WTC11 (cell line): ENCODE data around the gene ATP2B2. TPM values are rescaled to one million over a fixed set of nuclear protein-coding genes. Genes with fewer than 3 reads are reported as not detected.

Experiments
- ATAC-seq: fragments of 200-7000 bp; cut with Tn5 transposase; 2 replicates; pipeline ENCODE4 v1.10.0; 2021; ENCODE audit warnings: mild to moderate bottlenecking, moderate library complexity
- CTCF ChIA-PET: fragments of 300-600 bp; sonication (Branson Sonifier 250); formaldehyde crosslinking; loops from one replicate; lab custom pipeline; 2021; ENCODE audit warnings: antibody characterized with exemption; lab: Charles Lee
- POLR2A ChIA-PET: fragments of 350-600 bp; sonication (Branson Sonifier 250); formaldehyde crosslinking; loops from one replicate; lab custom pipeline; 2021; ENCODE audit warnings: antibody characterized with exemption; lab: Charles Lee
- DNase-seq: peaks from one replicate; pipeline ENCODE4 v3.0.0; 2021; ENCODE audit warnings: low spot score
- H3K27ac Mint-ChIP-seq: 2 replicates; pipeline ENCODE4 v1.8.0; 2021; ENCODE audit warnings: mixed read lengths
- H3K27me3 Mint-ChIP-seq: 2 replicates; pipeline ENCODE4 v1.8.0; 2021; ENCODE audit warnings: low read depth, mild to moderate bottlenecking, moderate library complexity, mixed read lengths
- H3K36me3 Mint-ChIP-seq: 2 replicates; pipeline ENCODE4 v1.8.0; 2021; ENCODE audit warnings: mixed read lengths
- H3K4me1 Mint-ChIP-seq: 2 replicates; pipeline ENCODE4 v1.8.0; 2022; ENCODE audit warnings: mixed read lengths
- H3K4me3 Mint-ChIP-seq: 2 replicates; pipeline ENCODE4 v1.8.0; 2021; ENCODE audit warnings: mild to moderate bottlenecking, moderate library complexity, mixed read lengths
- H3K9me3 Mint-ChIP-seq: 2 replicates; pipeline ENCODE4 v1.8.0; 2021; ENCODE audit warnings: mixed read lengths
- CREB1 ChIP-seq: sonication (generic); formaldehyde crosslinking; IDR thresholded peaks from 2 replicates; pipeline ENCODE4 v1.8.0; 2023; ENCODE audit warnings: mild to moderate bottlenecking, missing genetic modification reagents
- CREM ChIP-seq: sonication (generic); formaldehyde crosslinking; IDR thresholded peaks from 2 replicates; pipeline ENCODE4 v1.8.1; 2022; ENCODE audit warnings: mild to moderate bottlenecking, missing genetic modification reagents, moderate library complexity
- ELF4 ChIP-seq: sonication (generic); formaldehyde crosslinking; IDR thresholded peaks from 2 replicates; pipeline ENCODE4 v1.8.1; 2022; ENCODE audit warnings: low read depth, mild to moderate bottlenecking, moderate library complexity, missing genetic modification reagents
- HMGXB4 ChIP-seq: sonication (generic); formaldehyde crosslinking; IDR thresholded peaks from 2 replicates; pipeline ENCODE4 v1.8.1; 2023; ENCODE audit warnings: mild to moderate bottlenecking, moderate library complexity, missing genetic modification reagents
- NR1H2 ChIP-seq: sonication (generic); formaldehyde crosslinking; IDR thresholded peaks from 2 replicates; pipeline ENCODE4 v1.9.0; 2021; ENCODE audit warnings: mild to moderate bottlenecking, moderate library complexity, missing genetic modification reagents
- NR2C2 ChIP-seq: sonication (generic); formaldehyde crosslinking; IDR thresholded peaks from 2 replicates; pipeline ENCODE4 v1.8.0; 2022; ENCODE audit warnings: mild to moderate bottlenecking, missing genetic modification reagents
- SMAD4 ChIP-seq: sonication (generic); formaldehyde crosslinking; IDR thresholded peaks from 2 replicates; pipeline ENCODE4 v1.8.0; 2022; ENCODE audit warnings: mild to moderate bottlenecking, missing genetic modification reagents
- TEAD4 ChIP-seq: sonication (generic); formaldehyde crosslinking; IDR thresholded peaks from 2 replicates; pipeline ENCODE4 v1.8.0; 2022; ENCODE audit warnings: mild to moderate bottlenecking, missing genetic modification reagents
- TP53 ChIP-seq: sonication (generic); formaldehyde crosslinking; IDR thresholded peaks from 2 replicates; pipeline ENCODE4 v1.8.1; 2023; ENCODE audit warnings: mild to moderate bottlenecking, missing genetic modification reagents
- ZNF263 ChIP-seq: sonication (generic); formaldehyde crosslinking; IDR thresholded peaks from 2 replicates; pipeline ENCODE4 v1.8.1; 2022; ENCODE audit warnings: low read depth, mild to moderate bottlenecking, moderate library complexity, missing genetic modification reagents
- ZNF317 ChIP-seq: sonication (generic); formaldehyde crosslinking; IDR thresholded peaks from 2 replicates; pipeline ENCODE4 v1.8.1; 2023; ENCODE audit warnings: low read depth, mild to moderate bottlenecking, moderate library complexity, missing genetic modification reagents, borderline replicate concordance
- total RNA-seq: library from RNA; stranded (reverse); gene quantifications from 3 replicates; pipeline ENCODE4 v1.2.3, GENCODE V29; 2021
- TF ChIP-seq, protein P1 (sequence below): fragments of 250-450 bp; sonication (Bioruptor Pico); IDR thresholded peaks from 2 replicates; pipeline ENCODE4 v1.9.0; 2021; ENCODE audit warnings: moderate library complexity, mild to moderate bottlenecking, inconsistent platforms, borderline replicate concordance
- TF ChIP-seq, protein P2 (sequence below): sonication (generic); formaldehyde crosslinking; IDR thresholded peaks from 2 replicates; pipeline ENCODE4 v1.8.0; 2023; ENCODE audit warnings: missing genetic modification reagents
- TF ChIP-seq, protein P3 (sequence below): sonication (generic); formaldehyde crosslinking; IDR thresholded peaks from 2 replicates; pipeline ENCODE4 v1.8.1; 2022; ENCODE audit warnings: low read depth, missing genetic modification reagents, borderline replicate concordance
- TF ChIP-seq, protein P4 (sequence below): sonication (generic); formaldehyde crosslinking; conservative IDR thresholded peaks from 2 replicates; pipeline ENCODE4 v1.8.1; 2023; ENCODE audit warnings: mild to moderate bottlenecking, low read depth, missing genetic modification reagents, moderate library complexity

Gene ATP2B2
- total RNA-seq, 1 experiment from 2014 or later: 0.48 TPM

DNA sequence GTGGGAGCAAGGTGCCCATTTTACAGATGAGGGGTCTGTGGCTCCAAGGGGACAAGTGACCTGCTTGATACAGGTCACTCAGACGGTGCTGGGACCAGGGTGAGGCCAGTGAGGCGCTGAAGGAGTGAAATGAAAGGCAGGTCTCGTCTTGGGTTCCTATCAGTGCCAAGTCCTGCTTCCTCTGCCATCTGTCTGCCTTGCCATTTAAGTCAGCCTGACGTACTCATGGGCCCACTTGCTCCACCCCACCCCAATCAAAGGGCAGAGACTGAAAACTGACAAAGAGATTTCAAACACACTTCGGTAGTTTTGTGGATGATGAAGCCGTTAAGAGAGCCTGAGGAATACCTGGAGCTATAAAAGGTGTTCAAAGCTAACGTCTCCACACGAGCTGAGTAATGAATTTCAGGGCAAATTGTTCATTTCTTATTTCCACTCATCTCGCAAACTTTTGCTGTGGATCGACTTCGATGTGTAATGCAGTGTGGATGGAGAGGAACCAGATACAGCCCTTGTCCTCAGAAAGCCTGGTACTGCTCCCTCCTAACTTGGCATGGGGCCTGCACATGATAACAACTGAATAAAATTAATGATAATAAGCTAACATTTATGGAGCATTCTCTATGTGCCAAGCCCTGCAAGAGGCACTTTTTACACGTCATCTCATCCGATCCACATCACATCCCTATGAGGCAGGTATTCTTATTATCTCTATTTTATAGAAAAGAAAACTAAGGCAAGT, 36.6 kb downstream of the ATP2B2 start (continued):
- TF ChIP-seq, protein P1, sequence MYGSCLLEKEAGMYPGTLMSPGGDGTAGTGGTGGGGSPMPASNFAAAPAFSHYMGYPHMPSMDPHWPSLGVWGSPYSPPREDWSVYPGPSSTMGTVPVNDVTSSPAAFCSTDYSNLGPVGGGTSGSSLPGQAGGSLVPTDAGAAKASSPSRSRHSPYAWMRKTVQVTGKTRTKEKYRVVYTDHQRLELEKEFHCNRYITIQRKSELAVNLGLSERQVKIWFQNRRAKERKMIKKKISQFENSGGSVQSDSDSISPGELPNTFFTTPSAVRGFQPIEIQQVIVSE (CRISPR knock-in tag): no peak
- TF ChIP-seq TP53: no peak
- TF ChIP-seq, all 79 proteins: peak for 0

GRCh38 chr3:10467904-10468612, 37.3 kb downstream of the ATP2B2 start:
- DNase-seq (no peak), ATAC-seq (no peak)
- Mint-ChIP-seq H3K4me1 (peaks cover 16% of the 10 kb centered on the region), H3K27ac (no peak overlapping the region), H3K27me3 (no peaks in the 10 kb centered on the region), H3K9me3 (no peaks in the 10 kb centered on the region), H3K36me3 (no peaks in the 10 kb centered on the region), H3K4me3 (no peak overlapping the region)
- TF ChIP-seq SMAD4 (CRISPR knock-in tag): no peak
- no peak for TF ChIP-seq CREM (CRISPR knock-in tag)
- no peak for TF ChIP-seq CREB1 (CRISPR knock-in tag)
- TF ChIP-seq, protein P1 (CRISPR knock-in tag): no peak
- no peak for TF ChIP-seq TP53
- no peak for TF ChIP-seq ELF4 (CRISPR knock-in tag)
- TF ChIP-seq TEAD4: no peak
- TF ChIP-seq, protein P2, sequence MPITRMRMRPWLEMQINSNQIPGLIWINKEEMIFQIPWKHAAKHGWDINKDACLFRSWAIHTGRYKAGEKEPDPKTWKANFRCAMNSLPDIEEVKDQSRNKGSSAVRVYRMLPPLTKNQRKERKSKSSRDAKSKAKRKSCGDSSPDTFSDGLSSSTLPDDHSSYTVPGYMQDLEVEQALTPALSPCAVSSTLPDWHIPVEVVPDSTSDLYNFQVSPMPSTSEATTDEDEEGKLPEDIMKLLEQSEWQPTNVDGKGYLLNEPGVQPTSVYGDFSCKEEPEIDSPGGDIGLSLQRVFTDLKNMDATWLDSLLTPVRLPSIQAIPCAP (CRISPR knock-in tag): no peak
- TF ChIP-seq NR2C2: no peak
- TF ChIP-seq HMGXB4 (CRISPR knock-in tag): no peak
- TF ChIP-seq, protein P3, sequence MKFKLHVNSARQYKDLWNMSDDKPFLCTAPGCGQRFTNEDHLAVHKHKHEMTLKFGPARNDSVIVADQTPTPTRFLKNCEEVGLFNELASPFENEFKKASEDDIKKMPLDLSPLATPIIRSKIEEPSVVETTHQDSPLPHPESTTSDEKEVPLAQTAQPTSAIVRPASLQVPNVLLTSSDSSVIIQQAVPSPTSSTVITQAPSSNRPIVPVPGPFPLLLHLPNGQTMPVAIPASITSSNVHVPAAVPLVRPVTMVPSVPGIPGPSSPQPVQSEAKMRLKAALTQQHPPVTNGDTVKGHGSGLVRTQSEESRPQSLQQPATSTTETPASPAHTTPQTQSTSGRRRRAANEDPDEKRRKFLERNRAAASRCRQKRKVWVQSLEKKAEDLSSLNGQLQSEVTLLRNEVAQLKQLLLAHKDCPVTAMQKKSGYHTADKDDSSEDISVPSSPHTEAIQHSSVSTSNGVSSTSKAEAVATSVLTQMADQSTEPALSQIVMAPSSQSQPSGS (CRISPR knock-in tag): no peak
- TF ChIP-seq NR1H2 (CRISPR knock-in tag): no peak
- no peak for TF ChIP-seq ZNF317 (CRISPR knock-in tag)
- TF ChIP-seq, protein P4, sequence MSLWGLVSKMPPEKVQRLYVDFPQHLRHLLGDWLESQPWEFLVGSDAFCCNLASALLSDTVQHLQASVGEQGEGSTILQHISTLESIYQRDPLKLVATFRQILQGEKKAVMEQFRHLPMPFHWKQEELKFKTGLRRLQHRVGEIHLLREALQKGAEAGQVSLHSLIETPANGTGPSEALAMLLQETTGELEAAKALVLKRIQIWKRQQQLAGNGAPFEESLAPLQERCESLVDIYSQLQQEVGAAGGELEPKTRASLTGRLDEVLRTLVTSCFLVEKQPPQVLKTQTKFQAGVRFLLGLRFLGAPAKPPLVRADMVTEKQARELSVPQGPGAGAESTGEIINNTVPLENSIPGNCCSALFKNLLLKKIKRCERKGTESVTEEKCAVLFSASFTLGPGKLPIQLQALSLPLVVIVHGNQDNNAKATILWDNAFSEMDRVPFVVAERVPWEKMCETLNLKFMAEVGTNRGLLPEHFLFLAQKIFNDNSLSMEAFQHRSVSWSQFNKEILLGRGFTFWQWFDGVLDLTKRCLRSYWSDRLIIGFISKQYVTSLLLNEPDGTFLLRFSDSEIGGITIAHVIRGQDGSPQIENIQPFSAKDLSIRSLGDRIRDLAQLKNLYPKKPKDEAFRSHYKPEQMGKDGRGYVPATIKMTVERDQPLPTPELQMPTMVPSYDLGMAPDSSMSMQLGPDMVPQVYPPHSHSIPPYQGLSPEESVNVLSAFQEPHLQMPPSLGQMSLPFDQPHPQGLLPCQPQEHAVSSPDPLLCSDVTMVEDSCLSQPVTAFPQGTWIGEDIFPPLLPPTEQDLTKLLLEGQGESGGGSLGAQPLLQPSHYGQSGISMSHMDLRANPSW (CRISPR knock-in tag): no peak
- no peak for TF ChIP-seq ZNF263 (CRISPR knock-in tag)
- ChIA-PET POLR2A (no interaction called here), CTCF (no interaction called here)
